Liver (tissue), 9 donors: Measurements from ENCODE around the gene TMEM63B. TPM values are rescaled to one million over a fixed set of nuclear protein-coding genes. Genes with fewer than 3 reads are reported as not detected.

Experiments
- DNase-seq: peaks from one replicate; pipeline ENCODE4 v3.0.0-alpha.2; 2017; ENCODE audit warnings: low spot score
- H3K27ac ChIP-seq, 2 donors: one replicate each; pipeline ENCODE4 v1.7.0; 2013; ENCODE audit warnings: inconsistent platforms in 2 of 2, low read length in 2 of 2, control low read depth in 1 of 2, low read depth in 1 of 2, mild to moderate bottlenecking in 1 of 2
- H3K27me3 ChIP-seq, 4 donors: one replicate each; pipeline versions ENCODE4 v1.6.1 to v1.7.0; 2013; ENCODE audit warnings: low read length in 3 of 4, inconsistent platforms in 1 of 4, mild to moderate bottlenecking in 1 of 4, moderate library complexity in 1 of 4; ENCODE audit not compliant: control insufficient read depth in 4 of 4, insufficient read depth in 4 of 4
- H3K36me3 ChIP-seq, 4 donors: one replicate each; pipeline versions ENCODE4 v1.6.1 to v1.7.0; 2013; ENCODE audit warnings: low read length in 3 of 4, mild to moderate bottlenecking in 3 of 4, low read depth in 1 of 4, moderate library complexity in 1 of 4; ENCODE audit not compliant: control insufficient read depth in 4 of 4, insufficient read depth in 3 of 4
- H3K4me1 ChIP-seq, 4 donors: one replicate each; pipeline versions ENCODE4 v1.6.1 to v1.7.0; 2013; ENCODE audit warnings: low read length in 3 of 4, mild to moderate bottlenecking in 3 of 4, moderate library complexity in 1 of 4; ENCODE audit not compliant: control insufficient read depth in 4 of 4, insufficient read depth in 4 of 4
- H3K4me3 ChIP-seq, 3 donors: one replicate each; pipeline versions ENCODE4 v1.6.1 to v1.7.0; 2013; ENCODE audit warnings: low read length in 3 of 3, control low read depth in 1 of 3, low read depth in 1 of 3, mild to moderate bottlenecking in 1 of 3
- H3K9ac ChIP-seq, 2 donors: one replicate each; pipeline ENCODE4 v1.7.0; 2013; ENCODE audit warnings: low read length in 2 of 2, mild to moderate bottlenecking in 2 of 2, moderate library complexity in 2 of 2, control low read depth in 1 of 2, low read depth in 1 of 2
- H3K9me3 ChIP-seq, 4 donors: one replicate each; pipeline versions ENCODE4 v1.6.1 to v1.7.0; 2013; ENCODE audit warnings: low read length in 3 of 4; ENCODE audit not compliant: control insufficient read depth in 4 of 4
- ATF3 ChIP-seq: IDR thresholded peaks from 2 replicates; pipeline ENCODE4 v1.6.1; 2016; ENCODE audit warnings: antibody characterized with exemption
- CTCF ChIP-seq: fragments of 150-350 bp; IDR thresholded peaks from 2 replicates; pipeline ENCODE4 v1.5.1; 2017; ENCODE audit warnings: improper control_type of control experiment, low read depth, low read length; ENCODE audit not compliant: missing input control
- EGR1 ChIP-seq, 2 donors: IDR thresholded peaks; 2 replicates each; pipeline ENCODE4 v1.6.1; 2016 to 2018; ENCODE audit warnings: antibody characterized with exemption in 2 of 2, low read depth in 2 of 2
- FOXA1 ChIP-seq: IDR thresholded peaks from 2 replicates; pipeline ENCODE4 v1.6.1; 2016; ENCODE audit warnings: antibody characterized with exemption
- GABPA ChIP-seq, 2 donors: IDR thresholded peaks in 1 of 2; conservative IDR thresholded peaks in 1 of 2; 2 replicates each; pipeline ENCODE4 v1.6.1; 2016; ENCODE audit warnings: antibody characterized with exemption in 2 of 2, mild to moderate bottlenecking in 1 of 2, moderate library complexity in 1 of 2
- HNF4A ChIP-seq, 2 donors: conservative IDR thresholded peaks; 2 replicates each; pipeline ENCODE4 v1.6.1; 2016; ENCODE audit warnings: antibody characterized with exemption in 2 of 2, mild to moderate bottlenecking in 2 of 2
- HNF4G ChIP-seq: IDR thresholded peaks from 2 replicates; pipeline ENCODE4 v1.6.1; 2016; ENCODE audit warnings: antibody characterized with exemption
- MAX ChIP-seq: IDR thresholded peaks from 2 replicates; pipeline ENCODE4 v1.6.1; 2016; ENCODE audit warnings: antibody characterized with exemption
- NR2F2 ChIP-seq: IDR thresholded peaks from 2 replicates; pipeline ENCODE4 v1.6.1; 2016; ENCODE audit warnings: antibody characterized with exemption
- RAD21 ChIP-seq, 2 donors: IDR thresholded peaks; 2 replicates each; pipeline ENCODE4 v1.6.1; 2016; ENCODE audit warnings: antibody characterized with exemption in 2 of 2, mild to moderate bottlenecking in 2 of 2
- REST ChIP-seq: IDR thresholded peaks from 2 replicates; pipeline ENCODE4 v1.6.1; 2016; ENCODE audit warnings: antibody characterized with exemption, mild to moderate bottlenecking
- RXRA ChIP-seq, 2 donors: IDR thresholded peaks; 2 replicates each; pipeline ENCODE4 v1.6.1; 2017 to 2018; ENCODE audit warnings: antibody characterized with exemption in 2 of 2, mild to moderate bottlenecking in 1 of 2
- SP1 ChIP-seq: IDR thresholded peaks from 2 replicates; pipeline ENCODE4 v1.6.1; 2018; ENCODE audit warnings: antibody characterized with exemption, mild to moderate bottlenecking
- YY1 ChIP-seq: IDR thresholded peaks from 2 replicates; pipeline ENCODE4 v1.6.1; 2016; ENCODE audit warnings: antibody characterized with exemption, mild to moderate bottlenecking
- ZBTB33 ChIP-seq: IDR thresholded peaks from 2 replicates; pipeline ENCODE4 v1.6.1; 2016; ENCODE audit warnings: antibody characterized with exemption
- WGBS: extraction: QIAGEN DNeasy Blood & Tissue Kit; methylation state at CpG from one replicate; pipeline ENCODE4 v1.1.7; 2013; 5-methylcytosine and 5-hydroxymethylcytosine counted together
- polyA plus RNA-seq, 2 donors: library from polyadenylated mRNA; stranded (reverse) in 1 of 2; unstranded in 1 of 2; fragments of 200-250 nt in 1 of 2; fragments of >200 nt in 1 of 2; fragmentation: Nextera tagmentation in 1 of 2; extraction: Ambion mirVana in 1 of 2; gene quantifications; one replicate each; pipeline versions ENCODE4 v1.2.1 to v1.2.3, GENCODE V29; 2013 to 2015
- total RNA-seq, 2 donors: library from RNA; depleted of rRNA; stranded (reverse); fragments of >200 nt; gene quantifications; one replicate each; pipeline ENCODE4 v1.2.3, GENCODE V29; 2014
- donor health status: healthy.
- donor health status: healthy.
- donor health status: healthy.
- donor health status: healthy.
- donor health status: healthy.

Gene TMEM63B
- total and polyA plus RNA-seq, 4 donors: 9.6 to 64.9 (median 37.6) TPM

GRCh38 chr6:44138717-44139350, 11.5 kb downstream of the TMEM63B start:
- Histone ChIP-seq H3K9ac (no peak overlapping the region), H3K9me3 (no peaks in the 10 kb centered on the region), H3K27ac (no peak overlapping the region), H3K4me1 (peaks cover 1 to 17% (median 11%) of the 10 kb centered on the region in 4 donors), H3K36me3 (peaks cover 2 to 48% (median 34%) of the 10 kb centered on the region in 4 donors), H3K4me3 (no peak overlapping the region), H3K27me3 (no peaks in the 10 kb centered on the region)
- TF ChIP-seq YY1 (no peak), SP1 (no peak), CTCF (no peak), RAD21 (IDR thresholded peaks at IDR 0.05) (no peak), EGR1 (IDR thresholded peaks at IDR 0.05; ENCODE audit: low read depth in 2 of 2) (no peak), ATF3 (no peak), HNF4A (conservative IDR thresholded peaks at IDR 0.05) (no peak), GABPA (IDR thresholded peaks at IDR 0.05 in 1 of 2, conservative IDR thresholded peaks at IDR 0.05 in 1 of 2) (no peak), NR2F2 (no peak), HNF4G (no peak), FOXA1 (no peak), ZBTB33 (no peak), REST (no peak), RXRA (IDR thresholded peaks at IDR 0.05) (no peak), MAX (no peak)
- WGBS: 68% methylated on average over 6 of the region's 6 CpGs
- DNase-seq: no peak

GRCh38 chr6:44139351-44139743, 12.0 kb downstream of the TMEM63B start:
- Histone ChIP-seq H3K4me1 (peaks cover 1 to 20% (median 13%) of the 10 kb centered on the region in 4 donors), H3K27me3 (no peaks in the 10 kb centered on the region), H3K9me3 (no peaks in the 10 kb centered on the region), H3K4me3 (no peak overlapping the region), H3K9ac (no peak overlapping the region), H3K27ac (no peak overlapping the region), H3K36me3 (peaks cover 2 to 48% (median 37%) of the 10 kb centered on the region in 4 donors)
- TF ChIP-seq ZBTB33 (no peak), YY1 (no peak), REST (no peak)
- no peak for DNase-seq
- WGBS: 91% methylated on average over 10 of the region's 10 CpGs
